GM12865 (cell line): ENCODE data around the gene RAD23B.

Experiments used
- DNase-seq: peaks from one replicate; pipeline ENCODE4 v3.0.0; 2010; ENCODE audit warnings: low read depth
- H3K4me3 ChIP-seq: 2 replicates; pipeline ENCODE4 v1.5.1; 2011; ENCODE audit warnings: mild to moderate bottlenecking, low read depth, low read length, control low read depth
- TF ChIP-seq, protein P1 (sequence below): IDR thresholded peaks from 2 replicates; pipeline ENCODE4 v1.5.1; 2011; ENCODE audit warnings: low read length, control low read depth, low read depth, inconsistent platforms; ENCODE audit not compliant: insufficient read depth; ENCODE audit errors: missing control alignments

RAD23B gene

DNA sequence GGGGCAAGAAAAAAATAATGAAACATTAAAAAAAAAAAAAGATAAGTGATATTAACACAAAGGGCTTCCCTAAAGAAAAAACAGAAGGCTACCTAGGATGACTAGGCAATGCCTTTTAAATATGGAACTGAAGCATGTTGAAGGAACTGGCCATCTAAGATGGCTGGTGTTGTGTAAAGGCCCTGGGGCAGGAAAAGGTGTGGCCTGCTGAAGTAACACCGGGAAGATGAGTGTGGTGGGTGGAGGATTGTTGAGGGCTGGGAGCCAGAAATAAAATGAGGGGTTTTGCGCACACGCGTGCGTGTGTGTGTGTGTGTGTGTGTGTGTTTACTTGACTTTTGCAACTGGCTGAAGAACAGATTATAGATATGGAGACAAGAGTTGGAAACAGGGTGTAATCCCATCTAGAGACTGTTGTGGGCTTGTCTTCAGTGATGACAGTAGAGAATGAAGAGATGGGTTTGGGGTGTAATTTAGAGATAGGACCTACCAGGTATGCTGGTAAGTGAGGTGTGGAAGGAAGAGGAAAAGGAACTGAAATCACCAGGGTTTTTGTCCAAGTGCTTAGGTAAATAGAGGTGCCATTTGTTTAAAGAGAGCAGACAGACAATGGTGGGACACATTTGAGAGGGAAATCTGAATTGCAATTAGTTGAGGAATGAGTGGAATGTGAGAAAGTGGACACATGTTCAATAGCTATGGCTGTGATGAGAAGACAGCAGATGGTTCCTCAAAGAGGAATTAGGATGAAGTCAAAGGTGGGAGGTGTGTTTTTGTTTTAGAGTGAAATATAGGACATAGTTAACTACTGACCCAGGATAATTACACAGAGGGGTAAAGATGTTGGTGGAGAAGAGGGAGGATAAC is 33.9 kb downstream of the RAD23B start:
- no peak for DNase-seq
- TF ChIP-seq, protein P1, sequence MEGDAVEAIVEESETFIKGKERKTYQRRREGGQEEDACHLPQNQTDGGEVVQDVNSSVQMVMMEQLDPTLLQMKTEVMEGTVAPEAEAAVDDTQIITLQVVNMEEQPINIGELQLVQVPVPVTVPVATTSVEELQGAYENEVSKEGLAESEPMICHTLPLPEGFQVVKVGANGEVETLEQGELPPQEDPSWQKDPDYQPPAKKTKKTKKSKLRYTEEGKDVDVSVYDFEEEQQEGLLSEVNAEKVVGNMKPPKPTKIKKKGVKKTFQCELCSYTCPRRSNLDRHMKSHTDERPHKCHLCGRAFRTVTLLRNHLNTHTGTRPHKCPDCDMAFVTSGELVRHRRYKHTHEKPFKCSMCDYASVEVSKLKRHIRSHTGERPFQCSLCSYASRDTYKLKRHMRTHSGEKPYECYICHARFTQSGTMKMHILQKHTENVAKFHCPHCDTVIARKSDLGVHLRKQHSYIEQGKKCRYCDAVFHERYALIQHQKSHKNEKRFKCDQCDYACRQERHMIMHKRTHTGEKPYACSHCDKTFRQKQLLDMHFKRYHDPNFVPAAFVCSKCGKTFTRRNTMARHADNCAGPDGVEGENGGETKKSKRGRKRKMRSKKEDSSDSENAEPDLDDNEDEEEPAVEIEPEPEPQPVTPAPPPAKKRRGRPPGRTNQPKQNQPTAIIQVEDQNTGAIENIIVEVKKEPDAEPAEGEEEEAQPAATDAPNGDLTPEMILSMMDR: no peak
- H3K4me3 ChIP-seq: no peak overlapping the region

DNA sequence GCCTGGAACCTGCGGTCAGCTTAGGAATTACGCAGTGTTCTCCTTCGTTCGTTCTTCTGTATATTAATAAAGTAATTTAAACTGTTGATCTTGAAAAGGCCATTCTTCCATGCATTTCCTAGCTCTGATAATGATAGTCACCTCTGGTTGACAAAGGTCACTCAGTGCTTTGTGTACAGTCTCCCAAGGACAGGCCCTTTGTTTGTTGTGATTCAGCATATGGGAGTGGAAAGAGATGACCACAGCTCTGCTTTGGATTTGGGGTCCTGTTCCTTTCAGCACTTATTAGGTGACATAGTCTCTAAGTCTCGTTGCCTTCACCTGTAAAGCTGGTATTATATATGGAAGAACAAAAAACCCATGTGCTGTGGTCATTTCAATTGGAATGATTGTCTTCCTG is 39.6 kb downstream of the RAD23B start:
- TF ChIP-seq, protein P1: no peak
- no peak overlapping the region for H3K4me3 ChIP-seq
- no peak for DNase-seq

DNA sequence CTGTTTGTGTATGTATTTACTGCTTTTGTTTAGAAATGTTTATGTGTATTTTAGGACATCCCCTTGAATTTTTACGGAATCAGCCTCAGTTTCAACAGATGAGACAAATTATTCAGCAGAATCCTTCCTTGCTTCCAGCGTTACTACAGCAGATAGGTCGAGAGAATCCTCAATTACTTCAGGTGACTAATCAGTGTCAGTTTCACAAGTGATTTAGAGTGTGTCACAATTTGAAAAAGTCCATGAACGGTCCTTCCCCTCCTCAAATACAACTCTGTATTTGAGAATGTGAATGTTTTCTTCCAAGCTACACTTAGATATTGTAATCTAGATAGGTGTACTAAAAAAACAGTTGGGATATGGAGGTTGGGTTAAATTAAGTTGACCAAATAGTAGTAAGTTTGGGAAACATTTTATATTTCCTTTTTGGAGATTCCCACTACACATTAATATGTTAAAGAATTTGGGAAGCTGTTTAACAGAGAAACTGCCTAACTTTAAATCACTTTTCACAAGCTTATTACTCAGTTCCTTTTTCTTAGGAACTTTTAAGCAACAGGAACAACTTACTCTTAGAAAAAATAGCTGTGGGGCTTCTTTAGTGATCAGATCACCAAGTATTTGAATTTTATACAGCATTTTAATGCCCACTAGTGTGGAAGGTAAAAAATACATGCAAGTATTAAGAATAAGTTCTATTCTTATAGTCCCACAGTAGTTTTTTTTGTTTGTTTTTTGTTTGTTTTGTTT is 40.9 kb downstream of the RAD23B start:
- no peak overlapping the region for H3K4me3 ChIP-seq
- TF ChIP-seq, protein P1: no peak
- no peak for DNase-seq

DNA sequence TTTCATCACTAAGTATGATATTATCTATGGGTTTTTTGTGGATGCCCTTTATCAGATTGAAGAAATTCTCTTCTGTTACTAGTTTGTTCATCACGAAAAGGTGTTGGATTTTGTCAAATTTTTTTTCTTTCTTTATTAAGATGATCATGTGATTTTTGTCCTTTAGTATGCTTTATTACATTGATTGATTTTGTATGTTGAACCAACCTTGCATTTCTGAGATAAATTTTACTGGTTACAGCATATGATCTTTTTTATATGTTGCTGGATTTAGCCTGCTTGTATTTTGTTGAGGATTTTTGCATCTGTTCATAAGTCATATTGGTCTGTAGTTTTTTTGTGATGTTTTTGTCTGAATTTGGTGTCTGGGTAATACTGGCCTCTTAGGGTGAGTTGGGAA is 42.8 kb downstream of the RAD23B start:
- TF ChIP-seq, protein P1: no peak
- no peak overlapping the region for H3K4me3 ChIP-seq
- no peak for DNase-seq

DNA sequence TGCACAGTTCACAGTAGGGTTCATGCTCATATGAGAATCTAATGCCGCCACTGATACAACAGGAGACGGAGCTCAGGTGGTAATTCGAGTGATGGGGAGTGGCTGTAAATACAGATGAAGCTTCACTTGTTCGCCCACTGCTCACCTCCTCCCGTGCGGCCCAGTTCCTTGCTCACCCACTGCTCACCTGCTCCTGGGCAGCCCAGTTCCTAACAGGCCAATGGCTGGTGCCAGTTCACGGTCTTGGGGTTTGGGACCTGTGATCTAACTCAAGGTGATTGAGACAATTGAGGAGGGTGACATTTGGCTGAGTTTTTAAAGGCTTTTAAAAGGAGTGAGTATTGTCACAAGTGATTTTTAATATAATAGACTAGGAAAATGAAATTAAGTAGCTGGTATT is 45.4 kb downstream of the RAD23B start:
- no peak overlapping the region for H3K4me3 ChIP-seq
- TF ChIP-seq, protein P1: no peak
- DNase-seq: no peak

DNA sequence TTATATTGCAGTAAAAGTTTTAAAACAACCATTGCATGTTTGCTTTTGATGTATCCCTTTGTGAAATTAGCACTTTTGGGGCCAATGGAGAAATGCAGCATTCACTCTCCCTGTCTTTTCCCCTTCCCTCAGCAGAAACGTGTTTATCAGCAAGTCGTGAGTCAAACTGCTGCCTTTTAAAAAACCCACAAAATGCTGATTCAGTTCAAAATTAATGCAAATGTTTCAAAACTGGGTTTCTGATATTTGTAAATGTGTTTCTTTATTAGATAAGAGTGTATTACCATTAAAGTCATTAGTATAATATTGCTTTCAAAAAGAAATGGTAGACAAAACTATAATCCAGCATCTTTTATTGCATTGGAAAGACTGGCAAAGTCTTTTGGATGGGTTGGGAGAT is 47.3 kb downstream of the RAD23B start:
- DNase-seq: no peak
- no peak overlapping the region for H3K4me3 ChIP-seq
- TF ChIP-seq, protein P1: no peak
